Thoracic aorta (tissue), 2 donors: ENCODE measurements around the gene ZFP42. TPM values are rescaled to one million over a fixed set of nuclear protein-coding genes. Genes with fewer than 3 reads are reported as not detected.
A peak's percentile ranks its signal among the peaks of the same experiment; 100 is the strongest.

Experiments
- ATAC-seq: fragments of 150-250 bp; one replicate; pipeline ENCODE4 v1.8.0; 2017; ENCODE audit warnings: low read depth; ENCODE audit not compliant: insufficient number of reproducible peaks, low FRiP score
- DNase-seq: peaks from one replicate; pipeline ENCODE4 v3.0.0-alpha.2; 2020; ENCODE audit warnings: low spot score
- H3K27ac ChIP-seq, 2 donors: fragments of 200-600 bp; sonication (generic); 1 replicate in 1 of 2; 2 replicates in 1 of 2; pipeline ENCODE4 v1.5.1; 2016; ENCODE audit warnings: mild to moderate bottlenecking in 2 of 2, moderate library complexity in 2 of 2
- H3K27me3 ChIP-seq: fragments of 200-600 bp; sonication (generic); replicated peaks from 2 replicates; pipeline ENCODE4 v1.6.0; 2016; ENCODE audit warnings: mild to moderate bottlenecking; ENCODE audit not compliant: insufficient read depth
- H3K36me3 ChIP-seq: fragments of 200-600 bp; sonication (generic); one replicate; pipeline ENCODE4 v1.5.1; 2016
- H3K4me1 ChIP-seq, 2 donors: fragments of 200-600 bp; sonication (generic); 1 replicate in 1 of 2; 2 replicates in 1 of 2; pipeline versions ENCODE4 v1.5.1 to v1.6.0; 2016; ENCODE audit warnings: low read depth in 2 of 2, mild to moderate bottlenecking in 1 of 2; ENCODE audit not compliant: control insufficient read depth in 1 of 2
- H3K4me3 ChIP-seq: fragments of 200-600 bp; sonication (generic); 2 replicates; pipeline ENCODE4 v1.5.1; 2016; ENCODE audit warnings: mild to moderate bottlenecking
- H3K9me3 ChIP-seq: fragments of 200-600 bp; sonication (generic); 2 replicates; pipeline ENCODE4 v1.5.1; 2016
- total RNA-seq, 2 donors: library from RNA; depleted of rRNA; stranded (reverse); fragments of >200 nt; gene quantifications; one replicate each; pipeline versions ENCODE4 v1.1.0 to v1.2.3, GENCODE V29; 2016
- TF ChIP-seq, protein P1 (sequence below): fragments of 200-600 bp; sonication (generic); IDR thresholded peaks from one replicate; pipeline ENCODE4 v1.5.1; 2019; ENCODE audit warnings: antibody characterized with exemption

ZFP42 gene
- total RNA-seq, 2 donors from 2014 or later: not detected

DNA sequence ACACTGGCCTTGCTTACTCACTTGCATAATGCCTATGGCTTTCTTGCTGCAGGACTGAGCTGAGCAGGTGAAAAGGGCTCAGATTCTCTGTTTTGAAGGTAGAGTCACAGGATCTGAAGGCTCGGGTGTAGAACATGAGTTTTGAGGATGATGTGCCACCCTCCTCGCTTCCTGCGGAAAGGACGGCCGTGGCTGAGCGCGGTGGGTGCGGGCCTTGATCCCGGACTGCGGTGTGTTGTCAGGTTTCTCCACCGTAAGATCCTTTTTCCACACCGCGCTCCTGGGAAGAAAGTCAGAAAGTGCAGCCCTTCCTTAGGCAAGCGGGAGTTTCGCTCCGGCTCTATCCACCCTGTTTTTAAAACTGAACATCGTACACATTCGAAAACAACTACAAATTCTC is 36.2 kb downstream of the ZFP42 start:
- TF ChIP-seq, protein P1, sequence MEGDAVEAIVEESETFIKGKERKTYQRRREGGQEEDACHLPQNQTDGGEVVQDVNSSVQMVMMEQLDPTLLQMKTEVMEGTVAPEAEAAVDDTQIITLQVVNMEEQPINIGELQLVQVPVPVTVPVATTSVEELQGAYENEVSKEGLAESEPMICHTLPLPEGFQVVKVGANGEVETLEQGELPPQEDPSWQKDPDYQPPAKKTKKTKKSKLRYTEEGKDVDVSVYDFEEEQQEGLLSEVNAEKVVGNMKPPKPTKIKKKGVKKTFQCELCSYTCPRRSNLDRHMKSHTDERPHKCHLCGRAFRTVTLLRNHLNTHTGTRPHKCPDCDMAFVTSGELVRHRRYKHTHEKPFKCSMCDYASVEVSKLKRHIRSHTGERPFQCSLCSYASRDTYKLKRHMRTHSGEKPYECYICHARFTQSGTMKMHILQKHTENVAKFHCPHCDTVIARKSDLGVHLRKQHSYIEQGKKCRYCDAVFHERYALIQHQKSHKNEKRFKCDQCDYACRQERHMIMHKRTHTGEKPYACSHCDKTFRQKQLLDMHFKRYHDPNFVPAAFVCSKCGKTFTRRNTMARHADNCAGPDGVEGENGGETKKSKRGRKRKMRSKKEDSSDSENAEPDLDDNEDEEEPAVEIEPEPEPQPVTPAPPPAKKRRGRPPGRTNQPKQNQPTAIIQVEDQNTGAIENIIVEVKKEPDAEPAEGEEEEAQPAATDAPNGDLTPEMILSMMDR: no peak
- H3K9me3 ChIP-seq: no peaks in the 10 kb centered on the region
- no peak for ATAC-seq

DNA sequence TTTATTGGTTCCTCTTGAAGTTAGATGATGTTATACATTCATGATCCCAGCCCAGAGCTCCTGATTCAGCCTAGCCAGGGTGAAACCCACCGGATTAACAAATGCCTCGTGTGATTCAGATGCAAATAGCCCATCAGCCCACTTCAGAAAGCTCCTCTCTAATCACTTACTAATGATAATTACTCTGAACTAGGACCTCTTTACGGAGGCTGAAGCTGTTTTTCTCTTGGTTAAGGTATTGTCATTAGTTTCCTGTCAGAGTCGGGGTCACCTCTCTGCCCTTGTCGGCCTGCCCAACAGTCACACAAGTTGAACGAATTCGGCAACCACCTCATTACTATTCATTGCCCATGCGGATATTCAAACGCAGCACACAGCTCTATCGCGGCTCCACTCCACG is 36.6 kb downstream of the ZFP42 start:
- no peaks in the 10 kb centered on the region for H3K27me3 ChIP-seq
- H3K4me1 ChIP-seq: peaks cover 0 to 2% of the 10 kb centered on the region in 2 donors
- H3K9me3 ChIP-seq: no peaks in the 10 kb centered on the region
- no peak overlapping the region for H3K4me3 ChIP-seq
- ATAC-seq: no peak
- TF ChIP-seq, protein P1: no peak
- DNase-seq: no peak
- no peaks in the 10 kb centered on the region for H3K36me3 ChIP-seq
- no peak overlapping the region for H3K27ac ChIP-seq

More for the DNA sequence above, 36.2 kb downstream of the ZFP42 start:
- Histone ChIP-seq H3K36me3 (no peaks in the 10 kb centered on the region), H3K27ac (no peak overlapping the region), H3K4me1 (no peaks in the 10 kb centered on the region), H3K27me3 (no peaks in the 10 kb centered on the region), H3K4me3 (no peak overlapping the region)
- no peak for DNase-seq

DNA sequence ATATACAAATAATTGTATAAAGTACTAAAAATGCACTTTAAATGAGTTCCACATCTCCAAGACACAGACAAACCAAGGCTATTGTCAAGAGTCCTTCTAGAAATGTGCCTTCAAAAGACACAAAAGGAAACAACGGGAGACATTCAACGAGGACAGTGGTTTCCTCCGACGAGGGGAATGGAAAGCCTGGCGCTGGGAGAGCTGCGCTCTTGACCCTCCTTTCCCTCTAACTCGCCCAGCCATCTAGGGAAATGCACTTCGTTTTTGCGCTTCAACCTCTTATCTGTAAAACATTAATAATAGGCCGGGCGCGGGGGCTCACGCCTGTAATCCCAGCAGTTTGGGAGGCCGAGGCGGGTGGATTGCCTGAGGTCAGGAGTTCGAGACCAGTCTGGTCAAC is 37.0 kb downstream of the ZFP42 start:
- ATAC-seq: no peak
- Histone ChIP-seq H3K36me3 (no peaks in the 10 kb centered on the region), H3K4me3 (no peak overlapping the region), H3K27me3 (no peaks in the 10 kb centered on the region), H3K4me1 (peaks cover 0 to 3% of the 10 kb centered on the region in 2 donors), H3K9me3 (no peaks in the 10 kb centered on the region), H3K27ac (no peak overlapping the region)
- TF ChIP-seq, protein P1: no peak
- no peak for DNase-seq

- Histone ChIP-seq H3K27ac (peak overlapping the region in 1 of 2 donors; percentile 52), H3K27me3 (no peaks in the 10 kb centered on the region), H3K4me3 (no peak overlapping the region), H3K4me1 (peaks cover 0 to 6% of the 10 kb centered on the region in 2 donors), H3K36me3 (no peaks in the 10 kb centered on the region), H3K9me3 (no peaks in the 10 kb centered on the region)
- DNase-seq (peak; percentile 34), ATAC-seq (peak; percentile 53)
- TF ChIP-seq, protein P1: no peak
Measured at GRCh38 chr4:188037003-188037713, 41.6 kb downstream of the ZFP42 start.

- DNase-seq (no peak), ATAC-seq (no peak)
- no peak overlapping the region for H3K27ac ChIP-seq
- no peaks in the 10 kb centered on the region for H3K9me3 ChIP-seq
- no peaks in the 10 kb centered on the region for H3K27me3 ChIP-seq
- TF ChIP-seq, protein P1: no peak
- no peaks in the 10 kb centered on the region for H3K36me3 ChIP-seq
- no peak overlapping the region for H3K4me3 ChIP-seq
- peaks cover 0 to 6% of the 10 kb centered on the region in 2 donors for H3K4me1 ChIP-seq
Measured at GRCh38 chr4:188041721-188042120, 46.1 kb downstream of the ZFP42 start.
